Loucy (cell line): Measurements from ENCODE around the gene TEX55.

Experiments
- EZH2phosphoT487 ChIP-seq: fragments of 200-600 bp; IDR thresholded peaks from 2 replicates; pipeline ENCODE4 v1.6.1; 2018; ENCODE audit warnings: antibody characterized with exemption, mild to moderate bottlenecking, moderate library complexity, borderline replicate concordance
- TF ChIP-seq, protein P1 (sequence below): fragments of 200-600 bp; sonication (generic); conservative IDR thresholded peaks from 2 replicates; pipeline ENCODE4 v1.5.1; 2014; ENCODE audit warnings: mild to moderate bottlenecking, antibody characterized with exemption, low read length

DNA sequence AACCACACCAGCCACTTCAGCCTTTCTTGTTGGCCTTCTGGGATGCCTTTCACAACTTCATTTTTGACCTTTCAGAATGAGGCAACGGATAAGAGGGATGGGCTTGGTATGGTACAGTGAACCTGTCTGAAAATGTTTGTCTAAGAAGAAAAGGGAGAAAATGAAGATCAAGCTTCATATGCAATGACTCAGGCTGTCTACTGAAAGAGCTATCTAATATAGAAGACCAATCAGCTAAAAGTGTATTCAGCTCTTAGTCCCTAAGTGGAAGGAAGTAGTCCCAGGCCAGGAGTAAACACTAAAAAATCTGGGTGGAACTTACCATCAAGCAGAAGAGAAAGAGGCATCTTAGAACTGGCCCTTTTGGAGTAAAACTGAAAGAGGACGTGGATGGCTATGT lies 15.3 kb downstream of the TEX55 start:
- TF ChIP-seq, protein P1, sequence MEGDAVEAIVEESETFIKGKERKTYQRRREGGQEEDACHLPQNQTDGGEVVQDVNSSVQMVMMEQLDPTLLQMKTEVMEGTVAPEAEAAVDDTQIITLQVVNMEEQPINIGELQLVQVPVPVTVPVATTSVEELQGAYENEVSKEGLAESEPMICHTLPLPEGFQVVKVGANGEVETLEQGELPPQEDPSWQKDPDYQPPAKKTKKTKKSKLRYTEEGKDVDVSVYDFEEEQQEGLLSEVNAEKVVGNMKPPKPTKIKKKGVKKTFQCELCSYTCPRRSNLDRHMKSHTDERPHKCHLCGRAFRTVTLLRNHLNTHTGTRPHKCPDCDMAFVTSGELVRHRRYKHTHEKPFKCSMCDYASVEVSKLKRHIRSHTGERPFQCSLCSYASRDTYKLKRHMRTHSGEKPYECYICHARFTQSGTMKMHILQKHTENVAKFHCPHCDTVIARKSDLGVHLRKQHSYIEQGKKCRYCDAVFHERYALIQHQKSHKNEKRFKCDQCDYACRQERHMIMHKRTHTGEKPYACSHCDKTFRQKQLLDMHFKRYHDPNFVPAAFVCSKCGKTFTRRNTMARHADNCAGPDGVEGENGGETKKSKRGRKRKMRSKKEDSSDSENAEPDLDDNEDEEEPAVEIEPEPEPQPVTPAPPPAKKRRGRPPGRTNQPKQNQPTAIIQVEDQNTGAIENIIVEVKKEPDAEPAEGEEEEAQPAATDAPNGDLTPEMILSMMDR: no peak
- TF ChIP-seq EZH2phosphoT487: no peak
